Hepatocyte (in vitro differentiated cells): ENCODE data around the gene PRSS50.

Experiments used
- CTCF ChIP-seq: fragments of 200-600 bp; sonication (generic); IDR thresholded peaks from 2 replicates; pipeline ENCODE4 v1.5.1; 2016; ENCODE audit warnings: antibody characterized with exemption, mild to moderate bottlenecking; ENCODE audit not compliant: poor library complexity
- EZH2 ChIP-seq: fragments of 200-600 bp; sonication (generic); IDR thresholded peaks from 2 replicates; pipeline ENCODE4 v1.6.1; 2016; ENCODE audit warnings: antibody characterized with exemption, mild to moderate bottlenecking, borderline replicate concordance

GRCh38 chr3:46702246-46703012 lies 15.2 kb downstream of the PRSS50 start:
- no peak for TF ChIP-seq CTCF
- no peak for TF ChIP-seq EZH2
